Stimulated activated memory B cell treated with anti-CD40 and anti-IgM and Interleukin-4, amounts not matched to agents 10 μg/mL and 1 μg/mL and 100 μg/mL, for 72 hours (primary cell): Measurements from ENCODE around the gene VPS51.
"Not testable (repeated sequence)": the region's sequence is repeated elsewhere in the genome, so short reads cannot be mapped to it uniquely, and the experiment has no call there.

ENCODE experiments used
- ATAC-seq: fragments of 150-1000 bp; cut with Tn5 transposase; 2 replicates; pipeline ENCODE4 v1.10.0; 2021
- H3K27ac Mint-ChIP-seq: one replicate; pipeline ENCODE4 v1.8.0; 2022; ENCODE audit warnings: mild to moderate bottlenecking, mixed read lengths
- H3K27me3 Mint-ChIP-seq: one replicate; pipeline ENCODE4 v1.8.0; 2022; ENCODE audit warnings: mixed read lengths
- H3K36me3 Mint-ChIP-seq: one replicate; pipeline ENCODE4 v1.8.0; 2022; ENCODE audit warnings: mixed read lengths
- H3K4me1 Mint-ChIP-seq: one replicate; pipeline ENCODE4 v1.8.0; 2022; ENCODE audit warnings: mixed read lengths
- H3K4me3 Mint-ChIP-seq: one replicate; pipeline ENCODE4 v1.8.0; 2022; ENCODE audit warnings: mild to moderate bottlenecking, moderate library complexity, mixed read lengths
- H3K9me3 Mint-ChIP-seq: one replicate; pipeline ENCODE4 v1.8.0; 2022; ENCODE audit warnings: mixed read lengths

VPS51 gene

GRCh38 chr11:65118097-65118837 is 22.3 kb downstream of the VPS51 start:
- H3K4me3 Mint-ChIP-seq = peak overlapping the region; percentile 90
- no peaks in the 10 kb centered on the region for H3K9me3 Mint-ChIP-seq
- H3K27me3 Mint-ChIP-seq = no peaks in the 10 kb centered on the region
- peaks cover 42% of the 10 kb centered on the region for H3K36me3 Mint-ChIP-seq
- ATAC-seq = no peak
- H3K27ac Mint-ChIP-seq = peak overlapping the region; percentile 100
- peaks cover 73% of the 10 kb centered on the region for H3K4me1 Mint-ChIP-seq

GRCh38 chr11:65118891-65119669 is 23.1 kb downstream of the VPS51 start:
- H3K27ac Mint-ChIP-seq = peak overlapping the region; percentile 100
- H3K4me3 Mint-ChIP-seq = peak overlapping the region; percentile 19
- not testable (repeated sequence) for H3K27me3 Mint-ChIP-seq, ATAC-seq, H3K9me3 Mint-ChIP-seq
- H3K4me1 Mint-ChIP-seq = peaks cover 72% of the 10 kb centered on the region
- peaks cover 42% of the 10 kb centered on the region for H3K36me3 Mint-ChIP-seq

GRCh38 chr11:65119670-65119995 is 23.6 kb downstream of the VPS51 start:
- Mint-ChIP-seq H3K27ac (peak overlapping the region; percentile 100), H3K27me3 (no peaks in the 10 kb centered on the region), H3K9me3 (no peaks in the 10 kb centered on the region), H3K4me3 (peak overlapping the region; percentile 15), H3K36me3 (peaks cover 42% of the 10 kb centered on the region), H3K4me1 (peaks cover 78% of the 10 kb centered on the region)
- ATAC-seq = no peak

- ATAC-seq = no peak
- Mint-ChIP-seq H3K9me3 (no peaks in the 10 kb centered on the region), H3K4me1 (peaks cover 71% of the 10 kb centered on the region), H3K27me3 (no peaks in the 10 kb centered on the region), H3K27ac (peak overlapping the region; percentile 100), H3K4me3 (peak overlapping the region; percentile 99), H3K36me3 (peaks cover 50% of the 10 kb centered on the region)
Measured at GRCh38 chr11:65120831-65121230, 24.8 kb downstream of the VPS51 start.

- peaks cover 53% of the 10 kb centered on the region for H3K36me3 Mint-ChIP-seq
- H3K27ac Mint-ChIP-seq = peak overlapping the region; percentile 100
- H3K4me1 Mint-ChIP-seq = peaks cover 68% of the 10 kb centered on the region
- no peaks in the 10 kb centered on the region for H3K27me3 Mint-ChIP-seq
- no peaks in the 10 kb centered on the region for H3K9me3 Mint-ChIP-seq
- H3K4me3 Mint-ChIP-seq = peak overlapping the region; percentile 99
- ATAC-seq = no peak
Measured at GRCh38 chr11:65121447-65121864, 25.4 kb downstream of the VPS51 start.

- H3K27me3 Mint-ChIP-seq = no peaks in the 10 kb centered on the region
- H3K27ac Mint-ChIP-seq = peak within 1 kb of the TSS; percentile 100
- no peaks in the 10 kb centered on the region for H3K9me3 Mint-ChIP-seq
- peak within 1 kb of the TSS; percentile 99 for H3K4me3 Mint-ChIP-seq
- peaks cover 57% of the 10 kb centered on the region for H3K36me3 Mint-ChIP-seq
- peaks cover 69% of the 10 kb centered on the region for H3K4me1 Mint-ChIP-seq
- peak; percentile 93 for ATAC-seq
Measured at GRCh38 chr11:65121865-65122696, 26.1 kb downstream of the VPS51 start, which contains the start of the genes FAU and MRPL49. TSS of gene FAU (minus strand) at chr11:65122134. CDS start at chr11:65121813, 321 bp downstream. TSS of gene MRPL49 (plus strand) at chr11:65122321. CDS start at chr11:65122347, 26 bp downstream.

- Mint-ChIP-seq H3K27me3 (no peaks in the 10 kb centered on the region), H3K4me1 (peaks cover 72% of the 10 kb centered on the region), H3K9me3 (no peaks in the 10 kb centered on the region), H3K27ac (no peak overlapping the region), H3K36me3 (peaks cover 63% of the 10 kb centered on the region), H3K4me3 (no peak overlapping the region)
- no peak for ATAC-seq
Measured at GRCh38 chr11:65124480-65125196, 28.6 kb downstream of the VPS51 start.

- Mint-ChIP-seq H3K36me3 (peaks cover 67% of the 10 kb centered on the region), H3K4me3 (no peak overlapping the region), H3K9me3 (no peaks in the 10 kb centered on the region), H3K4me1 (peaks cover 75% of the 10 kb centered on the region), H3K27ac (no peak overlapping the region), H3K27me3 (no peaks in the 10 kb centered on the region)
- ATAC-seq = no peak
Measured at GRCh38 chr11:65125197-65126056, 29.4 kb downstream of the VPS51 start.

- no peak for ATAC-seq
- no peak overlapping the region for H3K4me3 Mint-ChIP-seq
- H3K27ac Mint-ChIP-seq = peak overlapping the region; percentile 38
- H3K4me1 Mint-ChIP-seq = peaks cover 75% of the 10 kb centered on the region
- H3K9me3 Mint-ChIP-seq = no peaks in the 10 kb centered on the region
- H3K36me3 Mint-ChIP-seq = peaks cover 62% of the 10 kb centered on the region
- no peaks in the 10 kb centered on the region for H3K27me3 Mint-ChIP-seq
Measured at GRCh38 chr11:65126624-65127274, 30.7 kb downstream of the VPS51 start.

GRCh38 chr11:65127473-65128181 is 31.6 kb downstream of the VPS51 start:
- Mint-ChIP-seq H3K27me3 (no peaks in the 10 kb centered on the region), H3K36me3 (peaks cover 62% of the 10 kb centered on the region), H3K9me3 (no peaks in the 10 kb centered on the region), H3K4me1 (peaks cover 77% of the 10 kb centered on the region), H3K4me3 (no peak overlapping the region), H3K27ac (peak overlapping the region; percentile 38)
- no peak for ATAC-seq

GRCh38 chr11:65128182-65129145 is 32.5 kb downstream of the VPS51 start:
- peaks cover 78% of the 10 kb centered on the region for H3K4me1 Mint-ChIP-seq
- no peaks in the 10 kb centered on the region for H3K27me3 Mint-ChIP-seq
- no peaks in the 10 kb centered on the region for H3K9me3 Mint-ChIP-seq
- no peak for ATAC-seq
- no peak overlapping the region for H3K4me3 Mint-ChIP-seq
- H3K36me3 Mint-ChIP-seq = peaks cover 71% of the 10 kb centered on the region
- no peak overlapping the region for H3K27ac Mint-ChIP-seq
